ENCODE results near the gene ZDHHC21. TPM values are rescaled to one million over a fixed set of nuclear protein-coding genes. Genes with fewer than 3 reads are reported as not detected.

Gene ZDHHC21
- total and polyA plus RNA-seq, 9 of the 15 experiments (the other 6 are each of a cell fraction or from before 2014, with no cell fraction given): 0.10 to 1.9 (median 1.00) TPM

- TF ChIP-seq PRDM10 (IDR thresholded peaks at IDR 0.05; ENCODE audit: partially characterized antibody) (no peak), NCOA6 (IDR thresholded peaks at IDR 0.05) (no peak)
- TF ChIP-seq, protein P1, sequence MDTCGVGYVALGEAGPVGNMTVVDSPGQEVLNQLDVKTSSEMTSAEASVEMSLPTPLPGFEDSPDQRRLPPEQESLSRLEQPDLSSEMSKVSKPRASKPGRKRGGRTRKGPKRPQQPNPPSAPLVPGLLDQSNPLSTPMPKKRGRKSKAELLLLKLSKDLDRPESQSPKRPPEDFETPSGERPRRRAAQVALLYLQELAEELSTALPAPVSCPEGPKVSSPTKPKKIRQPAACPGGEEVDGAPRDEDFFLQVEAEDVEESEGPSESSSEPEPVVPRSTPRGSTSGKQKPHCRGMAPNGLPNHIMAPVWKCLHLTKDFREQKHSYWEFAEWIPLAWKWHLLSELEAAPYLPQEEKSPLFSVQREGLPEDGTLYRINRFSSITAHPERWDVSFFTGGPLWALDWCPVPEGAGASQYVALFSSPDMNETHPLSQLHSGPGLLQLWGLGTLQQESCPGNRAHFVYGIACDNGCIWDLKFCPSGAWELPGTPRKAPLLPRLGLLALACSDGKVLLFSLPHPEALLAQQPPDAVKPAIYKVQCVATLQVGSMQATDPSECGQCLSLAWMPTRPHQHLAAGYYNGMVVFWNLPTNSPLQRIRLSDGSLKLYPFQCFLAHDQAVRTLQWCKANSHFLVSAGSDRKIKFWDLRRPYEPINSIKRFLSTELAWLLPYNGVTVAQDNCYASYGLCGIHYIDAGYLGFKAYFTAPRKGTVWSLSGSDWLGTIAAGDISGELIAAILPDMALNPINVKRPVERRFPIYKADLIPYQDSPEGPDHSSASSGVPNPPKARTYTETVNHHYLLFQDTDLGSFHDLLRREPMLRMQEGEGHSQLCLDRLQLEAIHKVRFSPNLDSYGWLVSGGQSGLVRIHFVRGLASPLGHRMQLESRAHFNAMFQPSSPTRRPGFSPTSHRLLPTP (IDR thresholded peaks at IDR 0.05; ENCODE audit: borderline replicate concordance, extremely low read depth, insufficient read length): no peak
Observed at GRCh38 chr9:14585730-14586473, 107.3 kb downstream of the ZDHHC21 start (continued).

Measured in K562 (cell line).